Urothelium cell line (cell line): ENCODE results near the gene KLRC2.
"Not testable (repeated sequence)": the region's sequence is repeated elsewhere in the genome, so short reads cannot be mapped to it uniquely, and the experiment has no call there.

Experiments
- DNase-seq: peaks from one replicate; pipeline ENCODE4 v3.0.0; 2011; ENCODE audit warnings: low spot score, mixed read lengths
- FAIRE-seq: peaks from 2 replicates; lab custom pipeline; 2011; peaks lifted over from hg19 to GRCh38; lab: Jason Lieb, UNC

Gene KLRC2

DNA sequence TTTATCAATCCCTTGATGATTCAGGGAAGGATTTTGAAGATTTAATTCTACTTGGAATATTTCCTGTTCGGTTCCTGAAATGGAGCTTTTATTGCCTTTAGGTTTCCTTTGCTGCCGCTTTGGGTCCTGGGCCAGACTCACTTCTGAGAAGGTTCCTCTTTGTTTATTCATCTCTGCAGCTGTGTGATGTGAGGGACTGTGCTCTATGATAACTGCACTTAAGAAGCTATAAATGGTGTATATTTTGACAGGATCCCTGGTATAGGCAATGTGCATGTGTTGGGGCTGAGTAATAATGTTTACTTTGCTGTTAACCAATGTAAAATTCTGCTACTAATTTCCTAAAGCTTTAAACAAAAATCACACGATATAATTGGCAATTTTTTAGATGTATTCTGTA lies at the start of gene KLRC2:
Gene KLRC2, minus strand, starts transcription at position 195 of the 400 bp plus-strand sequence. Its CDS starts 24 bp downstream, at position 171.
- peak; percentile 62 for FAIRE-seq

DNA sequence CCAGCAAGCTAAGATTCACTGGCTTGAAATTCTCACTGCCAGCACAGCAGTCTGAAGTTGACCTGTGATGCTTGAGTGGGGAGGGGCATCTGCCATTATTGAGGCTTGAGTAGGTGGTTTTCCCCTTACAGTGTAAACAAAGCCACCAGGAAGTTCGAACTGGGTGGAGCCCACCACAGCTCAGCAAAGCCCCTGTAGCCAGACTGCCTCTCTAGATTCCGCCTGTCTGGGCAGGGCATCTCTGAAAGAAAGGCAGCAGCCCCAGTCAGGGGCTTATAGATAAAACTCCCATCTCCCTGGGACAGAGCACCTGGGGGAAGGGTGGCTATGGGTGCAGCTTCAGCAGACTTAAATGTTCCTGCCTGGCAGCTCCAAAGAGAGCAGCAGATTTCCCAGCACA lies 46.1 kb upstream of the KLRC2 start:
- not testable (repeated sequence) for FAIRE-seq, DNase-seq

More for the DNA sequence above, at the start of gene KLRC2:
- DNase-seq = not testable (repeated sequence)

DNA sequence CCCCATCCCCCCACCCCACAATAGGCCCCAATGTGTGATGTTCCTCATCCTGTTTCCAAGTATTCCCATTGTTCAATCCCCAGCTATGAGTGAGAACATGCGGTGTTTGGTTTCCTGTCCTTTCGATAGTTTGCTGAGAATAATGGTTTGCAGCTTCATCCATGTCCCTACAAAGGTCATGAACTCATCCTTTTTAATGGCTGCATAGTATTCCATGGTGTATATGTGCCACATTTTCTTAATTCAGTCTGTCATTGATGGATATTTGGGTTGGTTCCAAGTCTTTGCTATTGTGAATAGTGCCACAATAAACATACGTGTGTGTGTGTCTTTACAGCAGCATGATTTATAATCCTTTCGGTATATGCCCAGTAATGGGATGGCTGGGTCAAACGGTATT lies 37.0 kb upstream of the KLRC2 start:
- not testable (repeated sequence) for DNase-seq, FAIRE-seq

DNA sequence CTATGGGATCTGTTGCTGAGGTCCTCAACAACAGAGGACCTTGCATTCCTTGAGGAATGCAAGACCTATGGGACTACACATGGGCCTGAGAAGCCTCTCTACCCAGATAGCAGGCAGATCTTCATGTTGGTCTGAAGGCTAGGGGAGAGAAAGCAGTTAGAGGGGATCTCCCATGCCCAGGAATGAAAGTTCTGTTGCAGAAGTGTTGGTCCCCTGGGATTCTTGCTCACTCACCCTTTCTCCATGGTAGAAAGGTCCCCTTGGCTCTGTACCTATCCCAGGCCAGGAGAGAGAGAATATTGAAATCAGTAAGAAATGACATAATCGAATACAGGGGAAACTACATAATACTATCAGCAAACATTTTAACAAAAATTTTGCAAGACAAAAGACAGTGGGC lies 33.9 kb upstream of the KLRC2 start:
- no peak for FAIRE-seq
- no peak for DNase-seq

DNA sequence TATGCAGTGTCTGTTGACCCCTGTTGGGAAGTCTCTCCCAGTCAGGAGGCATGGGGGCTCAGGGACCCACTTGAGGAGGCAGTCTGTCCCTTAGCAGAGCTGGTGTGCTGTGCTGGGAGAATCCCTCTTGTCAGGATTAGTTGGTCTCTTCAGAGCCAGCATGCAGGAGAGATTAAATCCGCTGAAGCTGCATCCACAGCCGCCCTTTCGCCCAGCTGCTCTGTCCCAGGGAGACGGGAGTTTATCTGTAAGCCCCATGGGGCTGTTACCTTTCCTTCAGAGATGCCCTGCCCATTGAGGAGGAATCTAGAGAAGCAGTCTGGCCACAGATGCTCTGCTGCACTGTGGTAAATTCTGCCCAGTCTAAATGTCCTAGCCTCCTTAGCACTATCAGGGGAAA lies 30.5 kb upstream of the KLRC2 start:
- DNase-seq (no peak), FAIRE-seq (no peak)

DNA sequence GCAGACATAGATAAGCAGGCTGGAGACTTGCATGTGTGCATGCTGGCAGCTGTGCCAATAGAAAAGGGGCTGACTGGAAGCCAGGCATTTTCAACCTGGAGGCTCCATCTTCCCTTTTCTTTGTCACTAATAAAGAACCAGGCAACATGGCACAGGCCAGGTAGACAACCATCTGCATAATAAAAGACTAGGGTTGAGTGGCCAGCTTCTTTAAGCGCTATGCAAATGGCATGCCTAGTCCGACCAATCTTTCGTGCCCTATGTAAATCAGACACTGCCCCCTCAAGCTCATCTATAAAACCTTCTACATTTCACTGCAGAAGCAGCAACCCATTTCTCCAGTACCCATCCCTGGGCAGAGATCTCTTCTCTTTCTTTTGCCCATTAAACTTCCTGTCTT lies 21.9 kb upstream of the KLRC2 start:
- no peak for DNase-seq
- FAIRE-seq = no peak

DNA sequence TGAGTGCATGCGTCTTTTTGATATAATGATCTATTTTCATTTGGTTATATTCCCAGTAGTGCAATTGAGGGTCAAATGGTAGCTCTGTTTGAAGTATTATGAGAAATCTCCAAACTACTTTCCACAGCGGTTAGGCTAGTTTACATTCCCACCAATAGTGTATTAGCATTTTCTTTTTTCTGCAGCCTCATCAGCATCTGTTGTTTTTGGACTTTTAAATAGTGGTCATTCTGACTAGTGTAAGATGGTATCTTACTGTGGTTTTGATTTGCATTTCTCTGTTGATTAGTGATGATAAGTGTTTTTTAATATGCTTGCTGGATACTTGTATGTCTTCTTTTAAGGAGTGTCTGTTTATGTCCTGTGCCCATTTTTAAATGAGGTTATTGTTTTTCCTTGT lies 21.0 kb upstream of the KLRC2 start:
- FAIRE-seq (no peak), DNase-seq (no peak)

DNA sequence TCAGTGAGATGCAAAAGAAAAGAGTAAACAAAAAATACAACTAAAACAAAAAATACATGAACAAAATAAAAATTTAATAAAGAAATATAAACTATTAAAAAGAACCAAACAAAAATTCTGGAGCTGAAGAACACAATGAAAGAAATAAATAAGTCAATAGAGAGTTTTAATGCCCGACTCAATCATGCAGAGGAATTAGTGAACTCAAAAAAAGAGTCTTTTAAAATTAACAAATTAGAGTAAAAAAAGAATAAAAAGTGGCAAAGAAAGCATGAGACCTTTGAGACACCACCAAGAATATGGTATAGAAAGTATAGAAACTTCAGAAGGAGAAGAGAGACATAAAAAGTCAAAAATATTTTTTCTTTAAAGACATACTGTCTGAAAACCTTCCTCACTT lies 20.0 kb upstream of the KLRC2 start:
- no peak for FAIRE-seq
- no peak for DNase-seq

DNA sequence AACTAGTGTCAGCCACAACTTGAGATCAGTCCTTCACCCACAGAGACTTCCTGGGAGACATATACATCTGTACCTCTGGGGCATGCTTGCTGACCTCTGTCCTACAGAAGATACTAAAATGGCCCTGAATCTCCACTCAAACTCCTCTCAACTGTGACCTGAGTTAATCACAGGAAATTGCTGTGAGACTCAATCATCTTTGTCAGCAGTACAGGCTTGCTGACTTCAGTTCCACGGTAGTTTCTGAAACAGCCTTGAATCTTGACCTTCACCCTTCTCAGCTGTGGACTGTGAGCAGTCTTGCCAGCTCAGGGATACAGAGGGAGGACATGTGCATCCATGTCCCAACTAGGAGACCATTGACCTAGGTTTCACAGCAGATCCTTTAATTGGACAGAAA lies 18.7 kb upstream of the KLRC2 start:
- FAIRE-seq (no peak), DNase-seq (no peak)

DNA sequence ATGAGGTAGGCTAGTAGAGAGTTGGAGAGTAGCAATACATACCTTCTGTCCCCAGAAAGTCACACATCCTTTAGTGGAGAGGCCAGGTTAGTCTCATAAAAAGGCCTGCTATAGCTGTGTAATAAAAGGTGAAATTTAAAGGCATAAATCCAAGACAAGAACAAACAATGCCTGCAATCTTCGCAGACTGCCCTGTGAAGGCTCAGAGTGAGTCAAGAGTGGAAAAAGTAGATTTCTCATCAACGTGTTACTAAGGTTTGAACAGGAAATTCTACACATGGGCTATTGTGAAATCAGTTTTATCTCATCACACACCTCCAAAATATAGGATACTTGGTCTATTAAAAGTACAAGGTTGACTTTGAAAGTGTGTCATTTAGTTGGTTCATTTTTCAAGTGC lies 17.3 kb upstream of the KLRC2 start, which contains the start of gene KLRC1:
Gene KLRC1, minus strand, starts transcription at position 222 of the 400 bp plus-strand sequence. CDS start 2,221 bp downstream, outside the sequence.
- FAIRE-seq = no peak

DNA sequence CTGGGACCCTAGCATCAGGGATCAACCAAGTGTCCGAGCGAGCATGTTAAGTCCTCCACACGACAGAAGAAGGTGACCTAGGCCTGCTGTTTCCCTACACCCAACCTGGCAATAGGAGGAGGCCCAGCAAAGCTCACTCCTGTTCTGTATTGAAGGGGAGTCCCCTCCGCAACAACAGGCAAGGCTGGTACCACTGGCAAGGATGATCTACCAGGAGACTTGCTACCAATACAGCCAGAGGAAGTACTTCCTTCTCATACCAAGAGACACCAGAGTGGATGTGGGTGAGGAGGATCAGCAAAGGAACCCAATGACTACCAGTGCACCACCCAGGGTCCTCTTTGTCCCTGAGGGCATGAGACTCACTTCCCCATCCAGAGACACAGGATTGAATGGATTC lies 12.4 kb upstream of the KLRC2 start:
- FAIRE-seq = no peak

More for the DNA sequence above, 17.3 kb upstream of the KLRC2 start, which contains the start of gene KLRC1:
- DNase-seq = no peak

DNA sequence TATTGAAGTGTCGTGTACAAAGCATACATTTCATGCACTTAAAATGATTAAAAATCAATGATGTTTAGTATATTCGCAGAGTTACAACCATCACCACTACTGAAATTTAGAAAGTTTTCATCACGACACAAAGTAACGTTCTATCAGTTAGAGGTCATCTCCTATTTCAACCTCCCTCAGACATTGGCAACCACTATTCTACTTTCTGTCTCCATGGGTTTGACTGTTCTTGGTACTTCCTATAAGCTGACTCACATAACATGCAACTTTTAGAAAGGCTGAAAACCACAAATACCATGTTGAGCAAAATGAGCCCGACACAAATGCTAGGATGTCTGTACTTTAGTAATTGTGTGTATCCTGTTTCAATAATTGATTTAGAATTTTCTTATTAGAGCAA lies 10.2 kb upstream of the KLRC2 start:
- not testable (repeated sequence) for DNase-seq
- peak; percentile 92 for FAIRE-seq

More for the DNA sequence above, 12.4 kb upstream of the KLRC2 start:
- no peak for DNase-seq

DNA sequence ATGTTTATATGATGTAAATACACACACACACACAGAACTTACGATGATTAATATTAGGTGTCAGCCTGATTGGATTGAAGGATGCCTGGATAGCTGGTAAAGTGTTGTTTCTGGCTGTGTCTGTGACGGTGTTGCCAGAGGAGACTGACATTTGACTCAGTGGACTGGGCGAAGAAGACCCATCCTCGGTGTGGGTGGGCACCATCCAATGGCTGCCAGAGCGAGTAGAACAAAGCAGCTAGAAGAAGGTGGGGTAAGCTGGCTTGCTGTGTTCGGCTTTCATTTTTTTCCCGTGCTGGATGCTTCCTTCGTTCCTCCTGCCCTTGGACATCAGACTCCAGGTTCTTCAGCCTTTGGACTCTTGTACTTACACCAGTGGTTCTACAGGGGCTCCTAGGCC lies 5.3 kb upstream of the KLRC2 start:
- not testable (repeated sequence) for DNase-seq
- peak; percentile 99 for FAIRE-seq

DNA sequence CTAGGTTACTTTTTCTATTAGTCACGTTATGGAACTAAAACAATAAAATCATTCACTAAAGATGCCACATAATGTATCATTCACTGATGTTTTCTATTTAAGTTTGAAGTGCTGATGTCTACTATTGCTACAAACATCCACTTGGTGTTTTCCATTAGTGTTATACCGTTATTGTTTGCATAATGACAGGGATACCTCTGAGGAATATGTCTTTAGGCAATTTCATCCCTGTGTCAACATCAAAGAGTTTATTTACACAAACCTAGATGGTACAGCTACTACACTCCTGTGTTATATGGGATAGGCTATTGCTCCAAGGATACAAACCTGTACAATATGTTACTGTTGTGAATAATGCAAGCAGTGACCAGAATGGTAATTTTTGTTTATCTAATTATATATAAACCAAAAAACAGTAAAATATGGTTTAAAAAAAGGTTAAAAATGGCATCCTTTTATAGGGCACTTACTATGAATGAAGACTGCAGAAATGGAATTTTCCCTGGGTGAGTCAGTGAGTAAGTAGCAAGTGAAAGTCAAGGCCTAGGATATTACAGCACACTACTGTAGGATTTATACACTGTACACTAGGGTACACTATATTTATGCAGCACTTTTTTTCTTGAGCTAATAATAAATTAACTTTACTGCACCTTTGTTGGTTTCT lies 3.9 kb upstream of the KLRC2 start:
- DNase-seq = not testable (repeated sequence)
- peak; percentile 99 for FAIRE-seq

DNA sequence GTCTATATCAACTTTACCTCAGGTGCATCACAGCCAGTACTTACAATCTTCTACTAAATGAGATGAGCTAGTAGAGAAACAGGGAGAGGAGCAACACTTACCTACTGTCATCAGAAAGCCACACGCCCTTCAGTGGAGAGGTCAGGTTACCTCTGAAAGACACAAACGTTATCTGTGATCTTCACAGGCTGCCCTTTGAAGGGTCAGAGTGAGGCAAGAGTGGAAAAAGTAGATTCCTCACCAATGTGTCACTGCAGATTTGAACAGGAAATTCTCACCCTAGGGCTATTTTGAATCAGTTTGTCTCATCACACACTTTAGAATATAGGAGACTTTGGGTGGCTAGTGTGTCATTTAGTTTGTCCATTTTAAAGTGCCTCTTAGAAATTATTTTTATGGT lies 1.8 kb upstream of the KLRC2 start:
- peak; percentile 99 for FAIRE-seq
- not testable (repeated sequence) for DNase-seq

DNA sequence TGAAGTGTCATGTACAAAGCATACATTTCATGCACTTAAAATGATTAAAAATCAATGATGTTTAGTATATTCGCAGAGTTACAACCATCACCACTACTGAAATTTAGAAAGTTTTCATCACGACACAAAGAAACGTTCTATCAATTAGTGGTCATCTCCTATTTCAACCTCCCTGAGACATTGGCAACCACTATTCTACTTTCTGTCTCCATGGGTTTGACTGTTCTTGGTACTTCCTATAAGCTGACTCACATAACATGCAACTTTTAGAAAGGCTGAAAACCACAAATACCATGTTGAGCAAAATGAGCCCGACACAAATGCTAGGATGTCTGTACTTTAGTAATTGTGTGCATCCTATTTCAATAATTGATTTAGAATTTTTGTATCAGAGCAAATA lies 5.2 kb downstream of the KLRC2 start:
- peak; percentile 95 for FAIRE-seq
- not testable (repeated sequence) for DNase-seq

DNA sequence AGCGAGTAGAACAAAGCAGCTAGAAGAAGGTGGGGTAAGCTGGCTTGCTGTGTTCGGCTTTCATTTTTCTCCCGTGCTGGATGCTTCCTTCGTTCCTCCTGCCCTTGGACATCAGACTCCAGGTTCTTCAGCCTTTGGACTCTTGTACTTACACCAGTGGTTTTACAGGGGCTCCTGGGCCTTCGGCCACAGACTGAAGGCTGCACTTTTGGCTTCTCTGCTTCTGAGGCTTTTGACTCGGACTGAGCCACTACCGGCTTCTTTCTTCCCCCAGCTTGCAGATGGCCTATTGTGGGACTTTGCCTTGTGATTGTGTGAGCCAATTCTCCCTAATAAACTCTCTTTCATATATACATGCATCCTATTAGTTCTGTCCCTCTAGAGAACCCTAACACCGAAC lies 9.9 kb downstream of the KLRC2 start:
- peak; percentile 5 for FAIRE-seq
- DNase-seq = not testable (repeated sequence)

DNA sequence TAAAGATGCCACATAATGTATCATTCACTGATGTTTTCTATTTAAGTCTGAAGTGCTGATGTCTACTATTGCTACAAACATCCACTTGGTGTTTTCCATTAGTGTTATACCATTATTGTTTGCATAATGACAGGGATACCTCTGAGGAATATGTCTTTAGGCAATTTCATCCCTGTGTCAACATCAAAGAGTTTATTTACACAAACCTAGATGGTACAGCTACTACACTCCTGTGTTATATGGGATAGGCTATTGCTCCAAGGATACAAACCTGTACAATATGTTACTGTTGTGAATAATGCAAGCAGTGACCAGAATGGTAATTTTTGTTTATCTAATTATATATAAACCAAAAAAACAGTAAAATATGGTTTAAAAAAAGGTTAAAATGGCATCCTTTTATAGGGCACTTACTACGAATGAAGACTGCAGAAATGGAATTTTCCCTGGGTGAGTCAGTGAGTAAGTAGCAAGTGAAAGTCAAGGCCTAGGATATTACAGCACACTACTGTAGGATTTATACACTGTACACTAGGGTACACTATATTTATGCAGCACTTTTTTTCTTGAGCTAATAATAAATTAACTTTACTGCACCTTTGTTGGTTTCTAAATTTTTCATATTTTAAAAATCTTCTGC lies 11.4 kb downstream of the KLRC2 start:
- DNase-seq = not testable (repeated sequence)
- peak; percentile 98 for FAIRE-seq

DNA sequence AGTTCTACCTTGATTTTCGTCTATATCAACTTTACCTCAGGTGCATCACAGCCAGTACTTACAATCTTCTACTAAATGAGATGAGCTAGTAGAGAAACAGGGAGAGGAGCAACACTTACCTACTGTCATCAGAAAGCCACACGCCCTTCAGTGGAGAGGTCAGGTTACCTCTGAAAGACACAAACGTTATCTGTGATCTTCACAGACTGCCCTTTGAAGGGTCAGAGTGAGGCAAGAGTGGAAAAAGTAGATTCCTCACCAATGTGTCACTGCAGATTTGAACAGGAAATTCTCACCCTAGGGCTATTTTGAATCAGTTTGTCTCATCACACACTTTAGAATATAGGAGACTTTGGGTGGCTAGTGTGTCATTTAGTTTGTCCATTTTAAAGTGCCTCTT lies 13.7 kb downstream of the KLRC2 start:
- not testable (repeated sequence) for DNase-seq
- FAIRE-seq = peak; percentile 100

DNA sequence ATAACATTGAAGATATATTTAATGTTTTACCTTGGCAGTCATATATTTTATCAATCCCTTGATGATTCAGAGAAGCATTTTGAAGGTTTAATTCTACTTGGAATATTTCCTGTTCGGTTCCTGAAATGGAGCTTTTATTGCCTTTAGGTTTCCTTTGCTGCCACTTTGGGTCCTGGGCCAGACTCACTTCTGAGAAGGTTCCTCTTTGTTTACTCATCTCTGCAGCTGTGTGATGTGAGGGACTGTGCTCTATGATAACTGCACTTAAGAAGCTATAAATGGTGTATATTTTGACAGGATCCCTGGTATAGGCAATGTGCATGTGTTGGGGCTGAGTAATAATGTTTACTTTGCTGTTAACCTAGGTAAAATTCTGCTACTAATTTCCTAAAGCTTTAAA lies 15.5 kb downstream of the KLRC2 start, which contains the start of gene KLRC3:
Gene KLRC3, minus strand, starts transcription at position 262 of the 400 bp plus-strand sequence. Its CDS starts 45 bp downstream, at position 217.
- not testable (repeated sequence) for FAIRE-seq

DNA sequence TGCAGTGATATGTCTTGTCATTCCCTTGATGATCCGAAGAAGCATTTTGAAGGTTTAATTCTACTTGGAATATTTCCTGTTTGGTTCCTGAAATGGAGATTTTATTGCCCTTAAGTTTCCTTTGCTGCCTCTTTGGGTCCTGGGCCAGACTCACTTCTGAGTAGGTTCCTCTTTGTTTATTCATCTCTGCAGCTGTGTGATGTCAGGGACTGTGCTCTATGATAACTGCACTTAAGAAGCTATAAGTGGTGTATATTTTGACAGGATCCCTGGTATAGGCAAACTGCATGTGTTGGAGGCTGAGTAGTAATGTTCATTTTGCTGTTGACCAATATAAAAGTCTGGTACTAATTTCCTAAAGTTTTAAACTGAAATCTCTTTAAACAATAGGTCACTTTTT lies 26.4 kb downstream of the KLRC2 start, which contains the start of gene KLRC4:
Gene KLRC4, minus strand, starts transcription at position 366 of the 400 bp plus-strand sequence. Its CDS starts 182 bp downstream, at position 184.
- FAIRE-seq = no peak

More for the DNA sequence above, 15.5 kb downstream of the KLRC2 start, which contains the start of gene KLRC3:
- DNase-seq = not testable (repeated sequence)

DNA sequence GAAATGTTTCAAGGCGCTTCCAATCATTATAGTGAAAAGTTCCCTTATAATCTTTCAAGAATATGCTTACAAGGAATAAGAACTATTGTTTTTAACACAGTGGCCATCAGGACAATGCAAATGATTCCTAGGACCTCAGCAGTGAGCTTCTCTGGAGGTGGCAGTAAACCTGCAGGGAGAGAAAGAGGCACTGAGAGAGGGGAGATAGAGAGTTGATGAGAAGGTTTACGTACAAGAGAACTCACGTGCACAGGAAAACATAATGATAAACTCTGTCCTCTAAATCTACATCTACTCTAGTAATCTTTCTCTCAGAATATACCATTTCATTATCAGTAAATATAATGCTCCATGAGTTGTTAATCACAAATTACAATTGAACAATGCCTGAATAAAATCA lies 27.0 kb downstream of the KLRC2 start:
- FAIRE-seq (no peak), DNase-seq (no peak)

More for the DNA sequence above, 26.4 kb downstream of the KLRC2 start, which contains the start of gene KLRC4:
- no peak for DNase-seq
